ENCODE data around the gene LGALS12.

LGALS12 gene

GRCh38 chr11:63551091-63551888 lies 45.4 kb downstream of the LGALS12 start:
- H3K4me2 ChIP-seq (ENCODE audit: insufficient read depth, low read length), result peak overlapping the region; percentile 63
- H3K4me3 ChIP-seq (ENCODE audit: low read depth in 1 of 2, low read length in 2 of 2), result peak overlapping the region in 1 of 2 experiments; percentile 50; a peak in 2 of 4 replicates
- DNase-seq (peak; percentile 80), ATAC-seq (ENCODE audit: insufficient read depth, low read depth) (peak; percentile 38)
- peak overlapping the region; percentile 45 for H3K9ac ChIP-seq (ENCODE audit: low read depth, low read length)
- H3K36me3 ChIP-seq (ENCODE audit: insufficient read depth, low read length), result no peaks in the 10 kb centered on the region
- peak overlapping the region; percentile 66 for H2AFZ ChIP-seq (ENCODE audit: low read depth, low read length)
- TF ChIP-seq, protein P1, sequence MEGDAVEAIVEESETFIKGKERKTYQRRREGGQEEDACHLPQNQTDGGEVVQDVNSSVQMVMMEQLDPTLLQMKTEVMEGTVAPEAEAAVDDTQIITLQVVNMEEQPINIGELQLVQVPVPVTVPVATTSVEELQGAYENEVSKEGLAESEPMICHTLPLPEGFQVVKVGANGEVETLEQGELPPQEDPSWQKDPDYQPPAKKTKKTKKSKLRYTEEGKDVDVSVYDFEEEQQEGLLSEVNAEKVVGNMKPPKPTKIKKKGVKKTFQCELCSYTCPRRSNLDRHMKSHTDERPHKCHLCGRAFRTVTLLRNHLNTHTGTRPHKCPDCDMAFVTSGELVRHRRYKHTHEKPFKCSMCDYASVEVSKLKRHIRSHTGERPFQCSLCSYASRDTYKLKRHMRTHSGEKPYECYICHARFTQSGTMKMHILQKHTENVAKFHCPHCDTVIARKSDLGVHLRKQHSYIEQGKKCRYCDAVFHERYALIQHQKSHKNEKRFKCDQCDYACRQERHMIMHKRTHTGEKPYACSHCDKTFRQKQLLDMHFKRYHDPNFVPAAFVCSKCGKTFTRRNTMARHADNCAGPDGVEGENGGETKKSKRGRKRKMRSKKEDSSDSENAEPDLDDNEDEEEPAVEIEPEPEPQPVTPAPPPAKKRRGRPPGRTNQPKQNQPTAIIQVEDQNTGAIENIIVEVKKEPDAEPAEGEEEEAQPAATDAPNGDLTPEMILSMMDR (IDR thresholded peaks at IDR 0.05; ENCODE audit: borderline replicate concordance, extremely low read depth, low read length, poor library complexity, severe bottlenecking), result no peak
- no peak for TF ChIP-seq EZH2 (IDR thresholded peaks at IDR 0.05; ENCODE audit: borderline replicate concordance, low read depth, low read length, severe bottlenecking)
- no peaks in the 10 kb centered on the region for H3K9me3 ChIP-seq (ENCODE audit: insufficient read depth, low read length, severe bottlenecking)
- H4K20me1 ChIP-seq (ENCODE audit: insufficient read depth, low read length), result no peaks in the 10 kb centered on the region
- no peaks in the 10 kb centered on the region for H3K27me3 ChIP-seq (ENCODE audit: insufficient read depth, low read length, poor library complexity)
- peak overlapping the region; percentile 83 for H3K27ac ChIP-seq (ENCODE audit: low read length)
- no peaks in the 10 kb centered on the region for H3K79me2 ChIP-seq (ENCODE audit: insufficient read depth, low read length)
- H3K4me1 ChIP-seq (ENCODE audit: insufficient read depth, low read length), result peaks cover 47% of the 10 kb centered on the region

GRCh38 chr11:63551889-63552266 lies 46.0 kb downstream of the LGALS12 start:
- no peaks in the 10 kb centered on the region for H3K27me3 ChIP-seq (ENCODE audit: insufficient read depth, low read length, poor library complexity)

GRCh38 chr11:63552921-63553320 lies 47.0 kb downstream of the LGALS12 start:
- Histone ChIP-seq H3K9me3 (ENCODE audit: insufficient read depth, low read length, severe bottlenecking) (no peaks in the 10 kb centered on the region), H3K79me2 (ENCODE audit: insufficient read depth, low read length) (no peaks in the 10 kb centered on the region), H3K36me3 (ENCODE audit: insufficient read depth, low read length) (no peaks in the 10 kb centered on the region), H3K9ac (ENCODE audit: low read depth, low read length) (0 out of 2 replicates have a peak overlapping the region, but pooled peaks have one; percentile 6), H2AFZ (ENCODE audit: low read depth, low read length) (no peak overlapping the region), H4K20me1 (ENCODE audit: insufficient read depth, low read length) (no peaks in the 10 kb centered on the region), H3K27ac (ENCODE audit: low read length) (peak overlapping the region; percentile 79), H3K4me3 (ENCODE audit: low read depth in 1 of 2, low read length in 2 of 2) (no peak overlapping the region), H3K4me1 (ENCODE audit: insufficient read depth, low read length) (peaks cover 47% of the 10 kb centered on the region), H3K27me3 (ENCODE audit: insufficient read depth, low read length, poor library complexity) (no peaks in the 10 kb centered on the region), H3K4me2 (ENCODE audit: insufficient read depth, low read length) (peak overlapping the region; percentile 49; the same call in 1 of the 2 replicates)
- no peak for DNase-seq
- no peak for TF ChIP-seq EZH2 (IDR thresholded peaks at IDR 0.05; ENCODE audit: borderline replicate concordance, low read depth, low read length, severe bottlenecking)
- TF ChIP-seq, protein P1 (IDR thresholded peaks at IDR 0.05; ENCODE audit: borderline replicate concordance, extremely low read depth, low read length, poor library complexity, severe bottlenecking), result no peak
- ATAC-seq (ENCODE audit: insufficient read depth, low read depth), result no peak

More at GRCh38 chr11:63551889-63552266, 46.0 kb downstream of the LGALS12 start:
- Histone ChIP-seq H2AFZ (ENCODE audit: low read depth, low read length) (peak overlapping the region; percentile 66), H3K4me2 (ENCODE audit: insufficient read depth, low read length) (peak overlapping the region; percentile 63), H3K4me1 (ENCODE audit: insufficient read depth, low read length) (peaks cover 47% of the 10 kb centered on the region), H3K9me3 (ENCODE audit: insufficient read depth, low read length, severe bottlenecking) (no peaks in the 10 kb centered on the region), H3K27ac (ENCODE audit: low read length) (peak overlapping the region; percentile 83), H3K9ac (ENCODE audit: low read depth, low read length) (peak overlapping the region; percentile 45), H3K4me3 (ENCODE audit: low read depth in 1 of 2, low read length in 2 of 2) (peak overlapping the region in 1 of 2 experiments; percentile 50; a peak in 2 of 4 replicates), H3K79me2 (ENCODE audit: insufficient read depth, low read length) (no peaks in the 10 kb centered on the region), H4K20me1 (ENCODE audit: insufficient read depth, low read length) (no peaks in the 10 kb centered on the region), H3K36me3 (ENCODE audit: insufficient read depth, low read length) (no peaks in the 10 kb centered on the region)
- DNase-seq, result peak; percentile 34
- no peak for TF ChIP-seq EZH2 (IDR thresholded peaks at IDR 0.05; ENCODE audit: borderline replicate concordance, low read depth, low read length, severe bottlenecking)
- TF ChIP-seq, protein P1 (IDR thresholded peaks at IDR 0.05; ENCODE audit: borderline replicate concordance, extremely low read depth, low read length, poor library complexity, severe bottlenecking), result peak; percentile 24
- ATAC-seq (ENCODE audit: insufficient read depth, low read depth), result no peak

Data from DND-41 (cell line).